H54 (cell line): ENCODE results near the gene SMIM17.
"Not testable (repeated sequence)": the region's sequence is repeated elsewhere in the genome, so short reads cannot be mapped to it uniquely, and the experiment has no call there.

Source experiments
- DNase-seq: peaks from one replicate; pipeline ENCODE4 v3.0.0; 2011; ENCODE audit warnings: low spot score, mixed read lengths; ENCODE audit not compliant: insufficient read length
- FAIRE-seq: peaks from 3 replicates; lab custom pipeline; 2011; peaks lifted over from hg19 to GRCh38; lab: Jason Lieb, UNC
- POLR2A ChIP-seq: IDR thresholded peaks from 2 replicates; pipeline ENCODE4 v1.6.1; 2011; ENCODE audit warnings: low read depth, mild to moderate bottlenecking, low read length

Gene SMIM17

GRCh38 chr19:56670401-56670960 lies 27.5 kb downstream of the SMIM17 start:
- DNase-seq = no peak
- no peak for TF ChIP-seq POLR2A
- FAIRE-seq = no peak

GRCh38 chr19:56670961-56671612 lies 28.1 kb downstream of the SMIM17 start:
- TF ChIP-seq POLR2A = no peak
- FAIRE-seq (no peak), DNase-seq (no peak)

GRCh38 chr19:56671613-56671994 lies 28.6 kb downstream of the SMIM17 start, which contains the start of gene ZNF835:
Gene ZNF835 (minus strand): TSS chr19:56671757. CDS start chr19:56665198, 6,559 bp downstream.
- no peak for DNase-seq
- FAIRE-seq = no peak
- TF ChIP-seq POLR2A = no peak

GRCh38 chr19:56672610-56673009 lies 29.7 kb downstream of the SMIM17 start:
- FAIRE-seq, DNase-seq: not testable (repeated sequence)

GRCh38 chr19:56678205-56678604 lies 35.2 kb downstream of the SMIM17 start:
- DNase-seq (no peak), FAIRE-seq (no peak)
- TF ChIP-seq POLR2A = no peak

- no peak for TF ChIP-seq POLR2A
- DNase-seq = no peak
- FAIRE-seq = no peak
Measured at GRCh38 chr19:56681702-56682101, 38.7 kb downstream of the SMIM17 start.

GRCh38 chr19:56683116-56683515 lies 40.2 kb downstream of the SMIM17 start:
- DNase-seq (no peak), FAIRE-seq (no peak)
- TF ChIP-seq POLR2A = no peak

GRCh38 chr19:56687031-56687430 lies 44.1 kb downstream of the SMIM17 start:
- TF ChIP-seq POLR2A = no peak
- DNase-seq = no peak
- FAIRE-seq = no peak

GRCh38 chr19:56689198-56689597 lies 46.2 kb downstream of the SMIM17 start:
- no peak for TF ChIP-seq POLR2A
- FAIRE-seq (no peak), DNase-seq (no peak)

- no peak for DNase-seq
- no peak for FAIRE-seq
- no peak for TF ChIP-seq POLR2A
Measured at GRCh38 chr19:56690670-56691069, 47.7 kb downstream of the SMIM17 start.

- FAIRE-seq (no peak), DNase-seq (no peak)
- TF ChIP-seq POLR2A = no peak
Measured at GRCh38 chr19:56692206-56692895, 49.4 kb downstream of the SMIM17 start.

- FAIRE-seq (no peak), DNase-seq (no peak)
- TF ChIP-seq POLR2A = no peak
Measured at GRCh38 chr19:56699552-56699951, 56.6 kb downstream of the SMIM17 start.

- FAIRE-seq = no peak
- no peak for TF ChIP-seq POLR2A
- DNase-seq = no peak
Measured at GRCh38 chr19:56701895-56702294, 58.9 kb downstream of the SMIM17 start.

- DNase-seq (no peak), FAIRE-seq (no peak)
- TF ChIP-seq POLR2A = no peak
Measured at GRCh38 chr19:56705939-56706338, 63.0 kb downstream of the SMIM17 start.
